CD4-positive, alpha-beta memory T cell (primary cell): ENCODE data around the gene ZC3H7A. TPM values are rescaled to one million over a fixed set of nuclear protein-coding genes. Genes with fewer than 3 reads are reported as not detected.
A peak's percentile ranks its signal among the peaks of the same experiment; 100 is the strongest.
"Not testable (repeated sequence)": the region's sequence is repeated elsewhere in the genome, so short reads cannot be mapped to it uniquely, and the experiment has no call there.

Source experiments
- CTCF ChIA-PET: fragments of 350-600 bp; sonication (Branson Sonifier 250); formaldehyde crosslinking; loops from one replicate; lab custom pipeline; 2021; ENCODE audit warnings: inconsistent platforms; ENCODE audit not compliant: partially characterized antibody; lab: Charles Lee
- POLR2A ChIA-PET: fragments of 350-600 bp; sonication (Branson Sonifier 250); formaldehyde crosslinking; loops from one replicate; lab custom pipeline; 2021; ENCODE audit not compliant: partially characterized antibody; lab: Charles Lee
- DNase-seq, 5 donors: peaks; one replicate each; pipeline versions ENCODE4 v3.0.0 to v3.0.0-alpha.2; 2020 to 2022; ENCODE audit warnings: mixed read lengths in 1 of 5
- H3K27ac ChIP-seq: one replicate; pipeline ENCODE4 v1.7.0; 2013; ENCODE audit warnings: low read depth, low read length
- H3K27me3 ChIP-seq: 2 replicates; pipeline ENCODE4 v1.7.0; 2013; ENCODE audit warnings: mild to moderate bottlenecking, low read length, moderate library complexity; ENCODE audit not compliant: insufficient read depth
- H3K36me3 ChIP-seq: 2 replicates; pipeline ENCODE4 v1.7.0; 2013; ENCODE audit warnings: mild to moderate bottlenecking, low read length, moderate library complexity; ENCODE audit not compliant: insufficient read depth
- H3K4me1 ChIP-seq: 2 replicates; pipeline ENCODE4 v1.7.0; 2013; ENCODE audit warnings: mild to moderate bottlenecking, low read length, moderate library complexity; ENCODE audit not compliant: insufficient read depth
- H3K4me3 ChIP-seq, 2 donors: one replicate each; pipeline ENCODE4 v1.7.0; 2013; ENCODE audit warnings: low read length in 2 of 2, mild to moderate bottlenecking in 1 of 2
- H3K9me3 ChIP-seq, 2 donors: one replicate each; pipeline ENCODE4 v1.7.0; 2013; ENCODE audit warnings: low read length in 2 of 2, control low read depth in 1 of 2; ENCODE audit not compliant: control insufficient read depth in 1 of 2
- H3K27ac Mint-ChIP-seq, 7 donors: one replicate each; pipeline ENCODE4 v1.8.0; 2020 to 2021; ENCODE audit warnings: mixed read lengths in 7 of 7, mild to moderate bottlenecking in 6 of 7, inconsistent platforms in 3 of 7, moderate library complexity in 3 of 7
- H3K27me3 Mint-ChIP-seq, 2 donors: one replicate each; pipeline ENCODE4 v1.8.0; 2020 to 2021; ENCODE audit warnings: mixed read lengths in 2 of 2
- H3K36me3 Mint-ChIP-seq, 2 donors: one replicate each; pipeline ENCODE4 v1.8.0; 2020 to 2021; ENCODE audit warnings: mixed read lengths in 2 of 2, inconsistent platforms in 1 of 2, mild to moderate bottlenecking in 1 of 2
- H3K4me1 Mint-ChIP-seq, 4 donors: one replicate each; pipeline ENCODE4 v1.8.0; 2020 to 2021; ENCODE audit warnings: mixed read lengths in 4 of 4, mild to moderate bottlenecking in 1 of 4
- H3K4me3 Mint-ChIP-seq, 8 donors: one replicate each; pipeline ENCODE4 v1.8.0; 2020 to 2021; ENCODE audit warnings: mixed read lengths in 8 of 8, mild to moderate bottlenecking in 7 of 8, moderate library complexity in 6 of 8, inconsistent platforms in 3 of 8
- H3K9me3 Mint-ChIP-seq, 8 donors: one replicate each; pipeline ENCODE4 v1.8.0; 2020 to 2021; ENCODE audit warnings: mixed read lengths in 8 of 8, mild to moderate bottlenecking in 5 of 8, inconsistent platforms in 3 of 8, moderate library complexity in 1 of 8
- intact Hi-C: fragments of 100-400 bp; cut with micrococcal nuclease; formaldehyde crosslinking; loops from one replicate; pipeline ENCODE4 v1.15.1; 2023
- polyA plus RNA-seq, 2 donors: library from polyadenylated mRNA; unstranded; fragments of 300-500 nt; fragmentation: Illumina TruSeq; gene quantifications; one replicate each; pipeline ENCODE4 v1.2.3, GENCODE V29; 2021
- total RNA-seq, 2 experiments: library from RNA; stranded (reverse); gene quantifications; one replicate each; pipeline ENCODE4 v1.2.3, GENCODE V29; 2021

ZC3H7A gene
- total and polyA plus RNA-seq, 4 experiments from 2014 or later, result 39.9 to 92.1 (median 66.3) TPM

DNA sequence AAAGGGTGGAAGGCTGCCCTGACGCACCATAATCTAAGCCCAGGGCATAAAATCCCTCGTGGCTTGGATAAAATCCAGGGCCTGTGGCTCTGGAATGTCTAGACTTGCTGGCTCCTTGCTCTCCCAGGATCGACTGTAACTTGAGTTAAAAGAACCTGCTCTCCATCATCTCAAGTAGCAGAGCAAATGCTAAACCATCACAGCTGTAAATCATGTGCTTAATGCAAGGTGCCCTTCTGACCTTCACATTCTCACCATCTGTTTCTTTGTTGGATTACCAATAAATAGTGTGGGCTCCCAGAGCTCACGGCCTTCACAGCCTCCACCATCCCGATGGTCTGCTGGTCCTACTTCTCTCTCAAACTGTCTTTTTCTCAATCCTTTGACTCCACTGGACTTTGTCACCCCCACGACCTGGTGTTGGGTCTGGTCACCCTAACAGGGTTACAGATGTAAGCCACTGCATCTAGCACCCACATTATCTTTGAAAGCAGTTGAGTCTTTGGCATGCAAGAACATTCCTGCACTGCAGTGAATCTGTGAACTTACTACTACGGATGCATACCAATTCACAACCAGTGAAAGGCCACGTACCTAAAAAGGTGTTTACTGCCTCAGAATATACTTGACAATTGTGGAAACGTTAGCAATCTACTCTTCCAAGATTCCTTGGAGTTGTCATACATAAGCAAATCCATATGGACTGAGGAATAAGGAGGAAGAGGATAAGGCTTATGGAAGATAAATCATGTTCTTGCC lies 39.0 kb upstream of the ZC3H7A start:
- Mint-ChIP-seq H3K27ac (peak overlapping the region in 3 of 7 donors; percentile 48 to 78 (median 62)), H3K4me1 (peaks cover 0 to 2% (median 0%) of the 10 kb centered on the region in 4 donors), H3K4me3 (no peak overlapping the region), H3K36me3 (peaks cover 33 to 44% of the 10 kb centered on the region in 2 donors), H3K9me3 (peaks cover 0 to 3% (median 0%) of the 10 kb centered on the region in 8 donors), H3K27me3 (no peaks in the 10 kb centered on the region)
- ChIA-PET POLR2A (interaction anchor here (1.1 kb wide), 1 partner anchor 39 kb away, joined by 3 read pairs; the partner anchor contains the start of gene ZC3H7A), CTCF (no interaction called here)
- Histone ChIP-seq H3K27ac (no peak overlapping the region), H3K4me1 (no peaks in the 10 kb centered on the region), H3K4me3 (no peak overlapping the region), H3K9me3 (no peaks in the 10 kb centered on the region), H3K36me3 (peaks cover 37% of the 10 kb centered on the region), H3K27me3 (no peaks in the 10 kb centered on the region)
- intact Hi-C loops, result no loop called here
- DNase-seq, result no peak

GRCh38 chr16:11835309-11835708 lies 38.3 kb upstream of the ZC3H7A start:
- Mint-ChIP-seq H3K4me3 (no peak overlapping the region), H3K27ac (peak overlapping the region in 1 of 7 donors; percentile 13), H3K9me3 (peaks cover 0 to 4% (median 0%) of the 10 kb centered on the region in 8 donors), H3K4me1 (peaks cover 0 to 2% (median 0%) of the 10 kb centered on the region in 4 donors), H3K36me3 (peaks cover 29 to 40% of the 10 kb centered on the region in 2 donors), H3K27me3 (no peaks in the 10 kb centered on the region)
- intact Hi-C loops, result no loop called here
- POLR2A ChIA-PET, result interaction anchor here (1.1 kb wide), 1 partner anchor 38 kb away, joined by 3 read pairs; the partner anchor contains the start of gene ZC3H7A
- Histone ChIP-seq H3K4me3 (no peak overlapping the region), H3K27ac (no peak overlapping the region), H3K4me1 (no peaks in the 10 kb centered on the region), H3K36me3 (peaks cover 30% of the 10 kb centered on the region), H3K9me3 (no peaks in the 10 kb centered on the region), H3K27me3 (no peaks in the 10 kb centered on the region)
- no peak for DNase-seq
- CTCF ChIA-PET, result no interaction called here

GRCh38 chr16:11833951-11834695 lies 37.1 kb upstream of the ZC3H7A start:
- POLR2A ChIA-PET, result interaction anchor here (0.6 kb wide), 1 partner anchor 523 kb away, joined by 3 read pairs; no protein-coding TSS in a partner anchor
- CTCF ChIA-PET, result no interaction called here
- peaks cover 0 to 4% (median 0%) of the 10 kb centered on the region in 8 donors for H3K9me3 Mint-ChIP-seq

GRCh38 chr16:11828696-11829095 lies 31.6 kb upstream of the ZC3H7A start:
- no peak for DNase-seq
- no peaks in the 10 kb centered on the region for H3K4me1 Mint-ChIP-seq
- no peaks in the 10 kb centered on the region for H3K36me3 Mint-ChIP-seq
- no peaks in the 10 kb centered on the region for H3K36me3 ChIP-seq
- no peak overlapping the region for H3K4me3 Mint-ChIP-seq
- no peak overlapping the region for H3K27ac Mint-ChIP-seq
- ChIA-PET POLR2A (no interaction called here), CTCF (no interaction called here)
- no peak overlapping the region for H3K4me3 ChIP-seq
- peaks cover 0 to 4% (median 0%) of the 10 kb centered on the region in 8 donors for H3K9me3 Mint-ChIP-seq
- H3K27me3 ChIP-seq, result no peaks in the 10 kb centered on the region
- H3K9me3 ChIP-seq, result no peaks in the 10 kb centered on the region
- intact Hi-C loops, result no loop called here
- H3K4me1 ChIP-seq, result no peaks in the 10 kb centered on the region
- H3K27ac ChIP-seq, result no peak overlapping the region
- H3K27me3 Mint-ChIP-seq, result no peaks in the 10 kb centered on the region

More at GRCh38 chr16:11833951-11834695, 37.1 kb upstream of the ZC3H7A start:
- H3K27ac Mint-ChIP-seq, result peak overlapping the region in 2 of 7 donors; percentile 0 to 10
- Histone ChIP-seq H3K27me3 (no peaks in the 10 kb centered on the region), H3K27ac (no peak overlapping the region), H3K4me1 (no peaks in the 10 kb centered on the region), H3K36me3 (peaks cover 18% of the 10 kb centered on the region), H3K4me3 (no peak overlapping the region), H3K9me3 (no peaks in the 10 kb centered on the region)
- H3K4me3 Mint-ChIP-seq, result no peak overlapping the region
- no peak for DNase-seq
- peaks cover 21 to 29% of the 10 kb centered on the region in 2 donors for H3K36me3 Mint-ChIP-seq
- no peaks in the 10 kb centered on the region for H3K4me1 Mint-ChIP-seq
- intact Hi-C loops, result no loop called here
- no peaks in the 10 kb centered on the region for H3K27me3 Mint-ChIP-seq

DNA sequence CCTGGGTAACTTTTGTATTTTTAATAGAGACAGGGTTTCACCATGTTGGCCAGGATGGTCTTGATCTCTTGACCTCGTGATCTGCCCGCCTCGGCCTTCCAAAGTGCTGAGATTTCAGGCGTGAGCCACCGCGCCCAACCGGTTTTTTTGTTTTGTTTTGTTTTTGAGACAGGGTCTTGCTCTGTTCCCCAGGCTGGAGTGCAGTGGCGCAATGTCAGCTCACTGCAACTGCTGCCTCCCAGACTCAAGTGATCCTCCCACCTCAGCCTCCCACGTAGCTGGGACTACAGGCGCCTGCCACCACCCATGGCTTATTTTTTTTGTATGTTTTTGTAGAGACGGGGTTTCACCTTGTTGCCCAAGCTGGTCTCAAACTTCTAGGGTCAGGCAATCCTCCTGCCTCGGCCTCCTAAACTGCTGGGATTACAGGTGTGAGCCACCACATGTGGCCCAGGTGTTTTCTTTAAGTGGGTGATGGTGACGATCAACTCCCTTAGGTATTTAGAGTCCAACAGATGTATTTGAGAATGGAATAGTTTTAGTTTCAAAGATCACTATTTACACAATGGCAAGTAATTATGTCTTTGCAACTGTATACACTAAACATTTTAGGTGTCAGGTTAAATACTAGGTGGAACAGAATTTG lies 28.6 kb upstream of the ZC3H7A start:
- H3K36me3 ChIP-seq, H3K4me1 Mint-ChIP-seq, H3K9me3 Mint-ChIP-seq, H3K27ac ChIP-seq, H3K27ac Mint-ChIP-seq, H3K9me3 ChIP-seq, H3K27me3 ChIP-seq, DNase-seq, H3K27me3 Mint-ChIP-seq, H3K36me3 Mint-ChIP-seq, CTCF ChIA-PET, intact Hi-C loops, H3K4me3 Mint-ChIP-seq, H3K4me1 ChIP-seq, H3K4me3 ChIP-seq: not testable (repeated sequence)
- POLR2A ChIA-PET, result interaction anchor here (0.6 to 0.7 kb wide), 2 partner anchors 51 to 66 kb away, joined by 3 read pairs; no protein-coding TSS in a partner anchor

DNA sequence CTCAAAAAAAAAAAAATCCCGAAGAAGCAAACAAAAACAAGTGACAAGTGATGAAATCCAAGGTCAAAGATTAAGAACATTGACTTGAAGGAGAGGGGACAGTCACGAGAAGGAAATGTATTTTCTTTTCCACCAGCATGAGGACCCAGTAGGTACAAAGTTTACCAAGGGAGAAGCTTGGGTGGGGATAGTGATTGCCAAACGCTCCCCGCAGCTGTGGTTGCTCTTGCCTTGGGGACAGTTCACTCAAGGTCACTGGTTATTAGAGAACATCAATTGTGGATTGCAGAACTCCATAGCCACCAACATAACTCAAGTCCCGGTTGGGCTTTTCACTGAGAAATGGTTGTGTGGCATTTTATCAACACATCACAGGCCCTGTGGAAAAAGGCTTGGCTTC lies 27.3 kb upstream of the ZC3H7A start:
- no peak for DNase-seq
- H3K4me1 Mint-ChIP-seq, result no peaks in the 10 kb centered on the region
- Histone ChIP-seq H3K4me3 (no peak overlapping the region), H3K36me3 (no peaks in the 10 kb centered on the region), H3K9me3 (no peaks in the 10 kb centered on the region), H3K4me1 (no peaks in the 10 kb centered on the region), H3K27ac (no peak overlapping the region), H3K27me3 (no peaks in the 10 kb centered on the region)
- no peaks in the 10 kb centered on the region for H3K36me3 Mint-ChIP-seq
- H3K27me3 Mint-ChIP-seq, result no peaks in the 10 kb centered on the region
- H3K4me3 Mint-ChIP-seq, result no peak overlapping the region
- H3K27ac Mint-ChIP-seq, result no peak overlapping the region
- ChIA-PET POLR2A (no interaction called here), CTCF (no interaction called here)
- H3K9me3 Mint-ChIP-seq, result no peaks in the 10 kb centered on the region
- intact Hi-C loops, result no loop called here

DNA sequence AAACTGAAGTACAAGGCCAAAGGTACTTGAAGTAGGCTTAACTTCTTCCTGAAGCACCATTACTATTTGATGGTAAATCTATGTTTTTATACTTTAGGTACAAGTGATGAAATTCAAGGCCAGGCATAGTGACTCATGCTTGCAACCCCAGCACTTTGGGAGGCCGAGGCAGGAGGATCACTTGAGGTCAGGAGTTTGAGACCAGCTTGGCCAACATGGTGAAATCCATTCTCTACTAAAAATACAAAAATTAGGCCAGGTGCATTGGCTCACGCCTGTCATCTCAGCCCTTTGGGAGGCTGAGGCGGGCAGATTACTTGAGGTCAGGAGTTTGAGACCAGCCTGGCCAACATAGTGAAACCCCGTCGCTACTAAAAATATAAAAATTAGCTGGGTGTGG lies 26.6 kb upstream of the ZC3H7A start:
- H3K4me3 ChIP-seq, H3K9me3 Mint-ChIP-seq, H3K4me3 Mint-ChIP-seq, H3K9me3 ChIP-seq, H3K36me3 Mint-ChIP-seq, H3K4me1 ChIP-seq, H3K36me3 ChIP-seq, DNase-seq, POLR2A ChIA-PET, H3K4me1 Mint-ChIP-seq, H3K27ac ChIP-seq, intact Hi-C loops, H3K27ac Mint-ChIP-seq, H3K27me3 ChIP-seq, CTCF ChIA-PET, H3K27me3 Mint-ChIP-seq: not testable (repeated sequence)
